ENCODE measurements around the gene MAPK8IP2.
"Not testable (repeated sequence)": the region's sequence is repeated elsewhere in the genome, so short reads cannot be mapped to it uniquely, and the experiment has no call there.

The MAPK8IP2 gene

DNA sequence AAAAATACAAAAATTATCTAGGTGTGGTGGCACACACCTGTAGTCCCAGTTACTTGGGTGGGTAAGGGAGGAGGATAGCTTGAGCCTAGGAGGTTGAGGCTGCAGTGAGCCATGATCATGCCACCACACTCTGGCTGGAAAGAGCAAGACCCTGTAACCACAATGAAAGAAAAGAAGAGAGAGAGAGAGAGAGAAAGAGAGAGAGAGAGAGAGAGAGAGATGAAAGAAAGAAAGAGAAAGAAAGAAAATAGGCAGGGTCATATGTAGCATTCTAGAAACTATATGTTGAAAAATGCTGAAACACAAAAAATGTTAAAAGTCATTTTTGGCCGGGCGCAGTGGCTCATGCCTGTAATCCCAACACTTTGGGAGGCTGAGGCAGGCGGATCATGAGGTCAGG lies 13.7 kb downstream of the MAPK8IP2 start:
- not testable (repeated sequence) for DNase-seq

DNA sequence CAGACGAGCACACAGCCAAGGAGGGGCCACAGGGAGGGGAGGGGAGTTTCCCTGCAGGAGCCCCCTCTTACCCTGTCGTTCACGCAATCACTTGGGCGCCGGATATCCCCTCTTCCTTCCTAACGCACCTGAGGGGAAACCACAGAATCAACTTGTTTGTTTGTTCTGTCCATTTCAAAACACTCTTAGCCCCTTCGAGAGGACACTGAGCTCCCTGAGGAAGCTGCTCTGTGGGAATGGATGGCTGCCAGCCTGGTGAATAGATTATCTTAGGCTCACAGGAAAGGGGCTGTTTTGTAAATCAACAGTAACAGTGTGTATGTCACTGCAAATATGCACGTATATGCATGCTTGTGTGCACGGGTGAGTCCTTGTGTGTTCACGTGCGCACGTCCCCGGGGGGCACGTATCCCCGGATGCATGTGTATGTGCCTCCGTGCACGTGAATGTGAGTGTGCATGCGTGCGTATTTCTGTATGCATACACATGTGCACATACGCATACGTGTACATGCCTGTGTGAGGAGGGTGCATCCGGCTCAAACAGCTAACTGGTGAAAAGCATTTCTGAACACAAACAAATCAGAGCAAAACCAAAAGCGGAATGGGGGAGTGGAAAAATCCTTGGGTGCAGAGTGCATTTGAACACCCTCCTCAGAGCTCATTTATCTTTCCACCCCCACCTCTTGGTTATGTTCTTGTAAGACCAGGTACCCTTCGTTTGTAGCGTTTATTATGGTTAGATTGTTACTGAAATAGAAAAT lies 20.2 kb downstream of the MAPK8IP2 start:
- DNase-seq = peak in 1 of 2 experiments; percentile 5

DNA sequence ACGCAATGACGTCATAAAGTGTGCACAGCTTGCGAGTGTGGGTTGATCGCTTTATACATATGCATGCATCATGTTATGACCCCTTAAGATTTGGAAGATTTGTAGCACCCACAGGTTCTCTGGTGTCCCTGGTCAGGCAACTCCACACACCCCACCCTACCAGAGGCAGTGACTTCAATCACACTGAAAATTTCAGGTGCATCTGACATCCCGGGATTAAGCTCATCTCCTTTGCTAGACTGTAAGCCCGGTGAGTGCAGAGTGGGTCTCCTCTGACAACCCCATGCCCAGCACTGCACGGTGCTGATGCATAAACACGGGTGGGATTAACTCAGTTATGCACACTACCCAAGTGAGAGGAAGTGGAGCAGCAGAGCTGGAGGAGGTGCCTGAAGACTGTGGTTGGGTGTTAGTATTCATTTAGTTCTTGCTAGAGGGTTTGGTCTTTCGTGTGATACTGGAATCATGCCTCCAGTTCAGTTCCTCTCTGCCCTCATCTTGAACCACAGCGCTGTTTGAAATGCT lies 20.8 kb downstream of the MAPK8IP2 start:
- no peak for DNase-seq

DNA sequence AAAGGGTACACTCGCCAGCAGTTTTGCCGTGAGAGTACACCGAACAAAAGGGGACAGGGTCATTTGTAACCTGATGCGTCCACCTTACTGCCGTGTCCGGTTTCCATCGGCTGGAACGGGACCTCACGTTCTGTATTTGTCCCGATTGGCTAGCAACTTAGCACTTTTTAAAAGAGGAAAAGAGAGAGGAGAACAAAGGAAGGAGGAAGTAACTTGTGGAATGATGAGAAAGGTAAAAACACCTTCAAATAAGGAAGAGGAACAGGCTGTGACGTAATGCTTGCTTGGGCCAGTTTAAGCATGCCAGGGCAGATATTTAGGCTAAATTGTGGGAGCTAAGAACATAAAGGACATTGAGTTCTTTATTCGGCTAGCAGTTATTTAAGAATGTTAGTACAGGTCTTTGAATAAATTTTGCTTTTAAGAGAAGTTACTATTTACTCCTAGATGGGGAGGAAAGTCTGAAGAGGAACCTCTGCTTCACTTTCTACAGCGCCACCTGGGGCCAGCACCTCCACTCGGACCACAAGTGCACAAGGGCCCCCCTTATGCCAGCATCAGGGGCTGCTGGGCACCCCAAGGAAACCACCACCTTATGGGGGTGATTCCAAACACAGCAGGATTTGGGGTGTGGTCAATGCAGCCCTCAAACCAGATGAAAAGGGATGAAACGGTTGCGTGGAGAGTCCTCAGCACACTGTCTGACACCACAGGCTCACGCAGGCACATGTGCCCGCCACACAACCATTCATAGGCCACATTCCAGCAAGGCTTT lies 21.5 kb downstream of the MAPK8IP2 start:
- DNase-seq = no peak

DNA sequence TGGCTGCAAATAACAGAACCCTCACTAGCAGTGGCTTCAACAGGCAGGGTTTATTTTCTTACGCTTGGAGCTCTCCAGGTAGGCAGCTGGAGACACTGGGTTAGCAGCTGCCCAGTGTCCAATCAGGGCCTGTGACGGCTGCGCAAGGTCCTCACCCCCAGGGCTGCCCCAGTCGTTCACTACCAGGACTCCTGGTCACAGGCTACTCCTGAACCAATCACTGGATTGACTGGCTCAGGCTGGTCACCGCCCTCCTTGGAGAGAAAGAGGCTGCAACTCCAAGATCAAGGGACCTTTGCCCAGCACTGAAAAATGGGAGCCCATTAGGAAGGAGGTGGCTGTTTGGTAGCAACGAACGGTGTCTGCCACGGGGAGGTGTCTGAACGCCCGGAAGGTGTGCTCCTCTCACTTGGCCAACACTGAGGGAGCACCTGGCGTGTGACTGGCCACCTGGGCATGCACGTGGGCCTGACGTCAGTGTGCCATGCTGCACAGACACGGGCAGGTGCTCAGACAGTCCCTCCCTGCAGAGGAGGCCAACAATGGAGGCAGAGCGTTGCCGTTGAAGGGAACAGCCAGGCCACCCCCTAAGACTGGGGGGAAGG lies 22.2 kb downstream of the MAPK8IP2 start:
- DNase-seq = no peak

DNA sequence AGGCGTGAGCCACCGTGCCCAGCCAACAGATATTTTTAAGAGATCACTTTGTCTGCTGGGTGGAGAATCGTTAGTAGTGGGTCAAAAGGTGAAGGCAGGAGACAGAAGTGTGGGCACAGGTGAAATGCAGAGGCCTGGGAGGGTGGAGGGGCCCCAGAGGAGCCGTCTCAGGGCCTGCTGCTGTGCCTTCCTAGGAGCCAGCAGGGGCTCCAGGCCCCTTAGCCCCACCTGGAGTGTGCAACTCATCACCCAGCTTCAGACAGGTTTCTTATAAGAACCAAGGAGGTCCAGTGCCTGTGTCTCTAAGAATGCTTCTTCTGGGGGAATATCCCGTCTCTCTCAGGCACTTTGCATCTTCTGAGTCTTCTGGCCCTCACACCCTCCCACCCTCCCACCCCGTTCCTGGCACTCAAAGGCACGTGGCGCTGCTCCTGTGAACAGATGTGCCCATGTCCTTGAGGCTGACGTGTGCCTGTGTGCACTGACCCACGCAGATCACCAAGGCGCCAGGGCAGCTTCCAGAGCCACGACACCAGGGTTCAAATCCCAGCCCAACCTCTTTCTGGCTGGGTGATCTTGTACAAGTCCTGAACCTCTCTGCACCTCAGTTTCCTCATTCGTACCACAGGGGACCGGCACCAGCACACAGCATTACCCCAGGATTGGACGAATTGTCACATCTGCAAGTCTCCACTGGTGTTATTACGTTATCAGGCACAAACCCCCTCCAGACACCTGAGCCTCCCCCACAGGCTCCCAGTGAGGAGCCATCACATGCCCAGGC lies 23.9 kb downstream of the MAPK8IP2 start:
- no peak for DNase-seq

DNA sequence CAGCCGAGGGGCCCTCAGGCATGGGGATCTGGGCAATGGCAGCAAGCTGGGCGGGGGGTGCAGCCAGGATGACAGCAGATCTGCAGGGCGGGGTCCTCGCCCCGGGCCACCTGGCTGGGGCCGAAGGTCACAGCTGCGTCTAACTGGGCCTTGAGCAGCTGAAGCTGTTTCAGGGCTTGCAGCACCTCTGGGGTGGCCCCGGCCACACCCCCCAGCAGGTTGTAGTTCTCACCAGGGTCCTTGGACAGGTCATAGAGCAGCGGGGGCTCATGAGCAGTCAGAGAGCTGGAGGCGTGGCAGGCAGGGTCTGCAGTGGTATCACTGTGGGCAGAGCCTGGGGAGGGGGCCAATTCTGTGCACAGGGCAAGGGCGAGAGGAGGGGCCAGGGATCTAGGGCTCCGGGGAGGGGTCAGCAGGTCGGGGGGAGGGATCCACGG lies 24.6 kb downstream of the MAPK8IP2 start:
- no peak for DNase-seq

DNA sequence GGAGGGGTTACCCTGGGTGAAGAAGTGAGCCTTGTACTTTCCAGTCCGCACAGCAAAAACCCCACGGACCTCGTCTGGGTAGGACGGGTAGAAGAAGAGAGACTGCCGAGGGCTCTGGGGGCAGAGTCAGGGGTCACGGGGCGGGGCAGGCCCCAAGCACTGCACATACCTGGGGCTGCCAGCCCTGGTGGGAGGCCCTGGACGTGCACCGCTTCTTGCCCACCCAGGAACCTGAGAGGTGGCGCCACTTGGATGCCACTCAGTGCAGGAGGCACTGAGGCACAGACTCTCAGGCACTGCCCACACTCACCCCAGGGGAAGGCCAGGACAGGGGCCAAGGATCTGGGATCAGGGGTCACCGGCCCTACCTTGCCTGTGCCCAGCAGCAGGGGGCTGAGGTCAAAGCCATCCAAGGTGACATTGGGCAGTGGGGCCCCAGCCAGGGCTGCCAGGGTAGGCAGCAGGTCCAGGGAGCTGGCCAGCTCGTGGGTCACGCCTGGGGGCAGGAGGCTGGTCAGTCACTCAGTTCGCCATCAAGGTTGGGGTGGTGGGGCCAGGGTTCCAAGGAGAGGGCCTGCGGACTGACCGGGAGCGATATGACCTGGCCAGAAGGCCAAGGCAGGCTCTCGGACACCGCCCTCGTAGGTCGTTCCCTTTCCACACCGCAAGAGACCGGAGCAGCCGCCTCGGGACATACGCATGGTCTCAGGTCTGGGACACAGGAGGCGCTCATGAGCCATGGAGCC lies 25.1 kb downstream of the MAPK8IP2 start:
- DNase-seq = no peak

DNA sequence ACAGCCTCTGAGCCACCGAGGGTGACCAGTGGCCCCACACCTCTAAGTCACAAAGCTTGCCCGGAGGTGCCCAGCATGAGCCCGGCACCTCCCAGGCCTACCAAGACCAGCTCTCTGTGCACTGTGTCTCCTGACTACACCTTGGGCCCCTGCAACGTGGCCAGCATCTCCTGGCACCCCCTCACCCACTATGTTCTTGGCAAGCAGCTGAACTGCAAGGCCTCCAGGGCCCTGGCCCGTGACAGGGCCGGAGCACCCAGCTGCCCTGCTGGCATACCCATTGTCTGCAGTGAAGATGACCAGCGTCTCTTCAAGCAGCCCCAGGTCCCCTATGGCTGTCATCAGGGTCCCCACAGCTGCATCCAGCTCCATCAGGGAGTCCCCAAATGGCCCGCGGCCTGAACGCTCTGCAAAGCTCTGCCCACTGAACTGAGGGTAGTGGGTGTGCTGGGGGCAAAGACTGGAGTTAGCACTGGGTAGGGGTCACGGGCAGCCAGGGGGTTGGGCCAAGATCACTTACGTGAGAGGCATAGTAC lies 25.8 kb downstream of the MAPK8IP2 start:
- DNase-seq = no peak

DNA sequence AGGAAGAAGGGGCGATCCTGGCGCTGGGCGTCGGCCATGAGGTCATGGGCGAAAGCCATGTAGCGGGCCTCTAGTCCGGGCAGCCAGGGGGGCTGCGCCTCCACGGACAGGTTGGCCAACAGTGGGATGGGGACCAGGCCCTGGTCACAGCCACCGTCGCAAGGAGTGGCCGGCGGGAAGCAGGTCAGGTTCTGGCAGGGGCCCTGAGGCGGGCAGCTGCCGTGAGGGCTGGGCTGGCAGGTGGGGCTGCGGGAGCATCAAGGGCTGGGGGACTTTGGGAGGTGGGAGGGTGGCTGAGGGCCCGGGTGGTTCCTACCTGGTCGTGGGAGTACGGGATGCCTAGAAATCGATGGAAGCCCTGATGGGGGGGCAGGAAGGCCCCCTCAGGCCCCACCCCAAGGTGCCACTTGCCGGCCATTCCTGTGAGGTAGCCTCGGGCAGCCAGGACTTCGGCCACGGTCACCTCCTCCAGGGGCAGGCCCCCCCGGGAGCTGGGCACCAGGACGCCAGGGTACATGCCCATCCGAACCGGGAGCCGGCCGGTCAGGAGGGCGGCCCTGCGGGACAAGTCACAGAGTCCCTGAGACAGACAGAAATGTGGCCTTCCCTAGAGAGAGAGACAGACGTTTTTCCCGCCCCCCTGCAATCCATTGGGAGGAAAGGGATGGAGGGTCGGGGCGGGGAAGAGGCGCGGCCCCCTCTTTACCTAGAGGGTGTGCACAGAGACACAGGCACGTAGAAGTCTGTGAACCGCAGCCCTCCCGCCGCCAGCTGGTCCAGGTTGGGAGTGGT lies 26.5 kb downstream of the MAPK8IP2 start:
- no peak for DNase-seq

DNA sequence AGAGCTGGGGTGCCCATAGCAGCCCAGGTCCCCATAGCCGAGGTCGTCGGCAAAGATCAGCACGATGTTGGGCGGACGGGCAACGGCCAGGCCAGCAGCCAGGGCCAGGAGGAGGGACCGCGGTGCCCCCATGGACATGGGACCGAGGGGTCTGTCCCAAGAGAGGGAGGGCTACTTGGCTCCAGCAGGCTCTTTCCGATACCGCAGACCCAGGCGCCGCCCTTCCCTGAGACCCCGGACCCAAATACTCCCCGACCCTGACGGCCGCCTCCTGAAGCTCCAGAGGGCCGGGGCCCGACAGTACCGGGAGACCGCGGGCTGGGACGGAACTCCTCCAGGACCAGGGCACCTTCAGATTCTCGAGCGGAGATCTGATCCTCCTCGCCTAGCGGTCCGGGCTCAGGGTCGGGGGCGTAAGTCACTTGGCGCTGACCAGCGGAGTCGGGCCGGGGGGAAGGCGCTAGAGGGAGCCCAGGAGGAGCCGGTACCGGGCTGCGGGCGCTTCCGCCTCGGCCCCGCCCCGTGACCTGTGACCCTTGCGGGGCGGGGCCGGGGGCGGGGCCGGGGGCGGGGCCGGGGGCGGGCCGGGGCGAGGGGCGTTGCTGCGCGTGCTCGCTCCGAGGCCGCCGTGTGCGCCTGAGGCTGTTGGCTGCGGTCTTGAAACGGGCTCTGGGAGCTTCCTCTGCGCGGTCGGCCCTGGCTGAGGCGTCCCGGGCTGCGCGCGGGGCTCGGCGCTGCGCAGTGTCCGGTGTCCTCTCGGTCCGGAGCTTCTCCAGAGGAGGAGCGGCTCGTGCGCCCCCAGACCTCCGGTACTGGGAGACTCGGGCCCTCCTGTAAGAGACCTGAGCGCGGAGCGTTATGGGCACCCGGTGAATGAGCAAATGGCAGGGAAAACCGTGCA lies 27.3 kb downstream of the MAPK8IP2 start, which contains the start of gene ARSA:
Gene ARSA (minus strand): TSS at position 511 of the 901 bp plus-strand sequence. CDS start 373 bp downstream, at position 138.
- DNase-seq = no peak

DNA sequence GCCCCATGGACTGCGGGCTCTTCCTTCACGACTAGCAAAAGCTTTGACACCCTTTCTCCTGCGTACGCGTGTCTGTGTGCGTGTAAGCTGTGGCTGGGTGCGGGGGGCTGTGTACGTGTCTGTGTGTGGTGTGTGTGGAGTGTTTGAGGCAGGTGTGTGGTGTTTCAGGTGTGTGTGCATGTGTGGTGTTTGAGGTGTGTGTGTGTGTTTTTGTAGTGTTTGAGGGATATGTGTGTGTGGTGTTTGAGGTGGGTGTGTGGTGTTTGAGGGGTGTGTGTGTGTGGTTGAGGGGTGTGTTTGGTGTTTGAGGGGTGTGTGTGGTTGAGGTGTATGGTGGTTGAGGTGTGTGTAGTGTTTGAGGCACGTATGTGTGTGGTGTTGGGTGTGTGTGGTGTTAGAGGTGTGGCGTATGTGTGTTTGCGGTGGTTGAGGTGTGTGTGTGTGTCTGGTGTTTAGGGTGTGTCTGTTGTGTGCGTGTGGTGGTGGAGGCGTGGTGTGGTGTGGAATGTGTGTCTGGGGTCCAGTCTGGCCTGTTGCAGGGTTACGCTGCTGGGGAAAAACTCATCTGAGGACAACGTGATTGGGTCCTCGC lies 28.0 kb downstream of the MAPK8IP2 start:
- DNase-seq = no peak

DNA sequence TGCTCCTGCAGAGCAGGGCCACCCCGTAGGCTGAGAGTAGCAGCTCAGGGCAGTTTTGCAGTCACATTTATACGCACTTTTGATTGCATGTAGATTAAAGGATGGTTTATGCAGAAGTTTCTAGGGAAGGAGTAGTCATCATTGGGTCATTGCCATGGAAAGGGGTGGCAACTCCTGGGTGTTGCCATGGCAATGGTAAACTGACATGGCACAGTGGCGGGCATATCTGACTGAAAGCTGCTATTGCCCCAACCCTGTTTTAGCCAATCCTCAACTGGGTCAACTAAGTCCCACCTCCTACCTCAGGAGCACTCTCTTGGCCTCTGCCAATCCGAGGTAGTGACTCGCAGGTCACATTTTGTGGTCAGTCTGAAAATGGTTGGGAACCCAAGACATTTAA lies 29.8 kb downstream of the MAPK8IP2 start:
- no peak for DNase-seq

DNA sequence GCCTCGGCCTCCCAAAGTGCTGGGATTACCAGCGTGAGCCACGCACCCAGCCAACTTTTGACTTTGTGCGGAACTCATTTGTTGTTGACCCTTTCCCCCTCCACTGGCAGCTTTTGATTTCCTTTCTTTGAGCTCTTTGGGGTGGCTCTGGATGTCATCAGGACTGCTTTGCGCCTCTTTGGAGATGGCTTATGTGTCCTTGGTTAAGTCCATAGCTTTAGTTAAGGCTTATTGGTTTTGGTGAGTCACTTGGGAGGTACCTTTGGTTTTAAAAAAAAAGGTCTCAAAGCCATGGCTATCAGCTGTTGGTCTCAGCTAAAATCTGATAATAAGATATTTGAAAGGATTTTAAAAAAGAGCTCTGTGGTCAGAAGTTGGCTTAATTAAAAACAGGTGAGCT lies 32.5 kb downstream of the MAPK8IP2 start:
- no peak for DNase-seq

DNA sequence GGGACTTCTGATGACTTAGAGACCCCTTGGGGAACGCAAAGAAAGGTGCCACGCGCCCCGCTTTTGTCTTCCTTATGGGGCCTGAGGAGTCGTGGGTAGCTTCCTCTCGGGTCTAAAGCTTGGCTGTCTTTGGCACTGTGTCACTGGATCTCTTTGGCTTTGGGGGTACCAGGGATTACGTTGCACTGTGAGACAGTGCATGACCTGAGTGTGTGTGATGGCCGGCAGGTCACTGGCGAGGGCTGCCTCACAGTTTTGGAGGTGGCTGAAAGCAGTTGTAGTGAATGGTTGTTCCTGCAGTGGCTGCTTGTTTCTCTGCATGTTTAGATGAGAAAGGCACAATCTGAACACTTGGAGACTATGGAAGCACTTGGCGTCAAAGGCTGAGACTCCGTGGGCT lies 33.2 kb downstream of the MAPK8IP2 start:
- no peak for DNase-seq

DNA sequence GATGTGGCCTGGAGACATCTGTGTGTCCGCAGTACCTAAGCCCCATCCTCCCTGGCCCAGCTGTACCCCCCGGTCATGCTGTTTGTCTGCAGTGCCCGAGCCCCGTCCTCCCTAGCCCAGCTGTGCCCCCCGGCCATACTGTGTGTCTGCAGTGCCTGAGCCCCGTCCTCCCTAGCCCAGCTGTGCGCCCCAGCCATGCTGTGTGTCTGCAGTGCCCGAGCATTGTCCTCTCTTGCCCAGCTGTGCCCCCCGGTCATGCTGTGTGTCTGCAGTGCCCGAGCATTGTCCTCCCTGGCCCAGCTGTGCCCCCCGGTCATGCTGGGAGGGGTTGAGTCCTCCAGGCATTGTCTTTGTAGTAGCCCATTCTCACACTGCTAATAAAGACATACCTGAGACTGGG lies 35.0 kb downstream of the MAPK8IP2 start:
- no peak for DNase-seq

DNA sequence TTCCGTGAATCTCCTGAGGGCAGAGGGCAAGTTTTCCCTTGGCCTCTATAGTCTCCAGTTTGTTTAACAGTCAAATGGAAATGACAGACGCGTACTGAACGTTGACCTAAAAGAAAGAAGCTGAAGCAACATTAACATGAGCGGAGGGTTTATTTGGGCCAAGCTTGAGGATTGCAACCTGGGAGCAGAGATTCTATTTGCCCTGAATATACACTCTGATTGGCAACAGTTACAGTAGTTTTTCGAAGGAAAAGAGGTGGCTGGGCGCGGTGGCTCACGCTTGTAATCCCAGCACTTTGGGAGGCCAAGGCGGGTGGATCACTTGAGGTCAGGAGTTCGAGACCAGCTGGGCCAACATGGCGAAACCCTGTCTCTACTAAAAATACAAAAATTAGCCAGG lies 39.7 kb downstream of the MAPK8IP2 start:
- not testable (repeated sequence) for DNase-seq

DNA sequence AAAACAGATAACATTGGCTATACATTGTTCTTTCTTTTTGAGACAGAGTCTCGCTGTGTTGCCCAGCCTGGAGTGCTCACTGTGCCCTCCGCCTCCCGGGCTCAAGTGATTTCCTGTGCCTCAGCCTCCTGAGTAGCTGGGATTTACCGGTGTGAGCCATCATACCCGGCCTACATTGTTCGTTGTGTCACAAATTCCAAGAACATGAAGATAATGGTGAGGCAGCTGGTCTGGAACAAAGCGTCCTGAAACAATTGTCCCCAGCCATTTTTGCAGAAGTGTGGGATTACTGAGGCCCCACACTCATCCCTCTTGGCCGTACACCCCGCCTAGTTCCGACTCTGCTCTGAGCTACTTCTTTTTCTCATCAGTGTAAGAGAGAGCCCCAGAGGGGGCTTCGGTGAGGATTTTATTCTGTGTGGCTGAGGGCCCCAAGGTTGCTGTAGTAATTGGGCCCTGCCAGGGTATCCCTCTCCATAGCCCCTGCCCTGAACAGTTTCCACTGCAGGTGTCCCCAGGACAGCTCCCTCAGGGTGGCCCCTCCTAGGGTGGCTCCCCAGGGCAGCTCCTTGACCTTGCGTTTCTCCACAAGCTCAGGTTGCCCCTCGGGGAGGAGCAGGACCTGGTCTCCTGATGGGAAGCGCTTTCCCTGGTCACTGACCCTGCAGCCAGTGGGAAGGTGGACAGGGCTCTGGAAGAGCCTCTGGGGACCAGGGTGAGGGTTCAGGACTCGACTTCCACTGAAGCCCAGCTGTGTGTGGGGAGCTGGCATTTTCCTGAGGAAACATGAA lies 40.5 kb downstream of the MAPK8IP2 start:
- DNase-seq = no peak
